Measurements from ENCODE around the gene CGGBP1.

CGGBP1 gene

GRCh38 chr3:88059380-88060170, 770 bp upstream of the CGGBP1 start:
- DNase-seq (ENCODE audit: low read depth): no peak
- TF ChIP-seq CTCF (IDR thresholded peaks at IDR 0.05; ENCODE audit: low read depth, low read length, missing control alignments): no peak
- H3K4me3 ChIP-seq (ENCODE audit: low read depth, low read length): peak overlapping the region; percentile 100

- TF ChIP-seq CTCF (IDR thresholded peaks at IDR 0.05; ENCODE audit: low read depth, low read length, missing control alignments): no peak
- no peak for DNase-seq (ENCODE audit: low read depth)
- H3K4me3 ChIP-seq (ENCODE audit: low read depth, low read length): peak overlapping the region; percentile 64
These were observed 562 bp downstream of the CGGBP1 start for GRCh38 chr3:88058306-88058580.

- H3K4me3 ChIP-seq (ENCODE audit: low read depth, low read length): peak overlapping the region; percentile 64
- no peak for TF ChIP-seq CTCF (IDR thresholded peaks at IDR 0.05; ENCODE audit: low read depth, low read length, missing control alignments)
- no peak for DNase-seq (ENCODE audit: low read depth)
These were observed 1.0 kb downstream of the CGGBP1 start for GRCh38 chr3:88057630-88058305.

GRCh38 chr3:88046766-88047165, 12.0 kb downstream of the CGGBP1 start:
- DNase-seq (ENCODE audit: low read depth): no peak
- TF ChIP-seq CTCF (IDR thresholded peaks at IDR 0.05; ENCODE audit: low read depth, low read length, missing control alignments): no peak

GRCh38 chr3:88044411-88044810, 14.4 kb downstream of the CGGBP1 start:
- H3K4me3 ChIP-seq (ENCODE audit: low read depth, low read length): no peak overlapping the region
- TF ChIP-seq CTCF (IDR thresholded peaks at IDR 0.05; ENCODE audit: low read depth, low read length, missing control alignments): no peak
- DNase-seq (ENCODE audit: low read depth): no peak

More at GRCh38 chr3:88046766-88047165, 12.0 kb downstream of the CGGBP1 start:
- no peak overlapping the region for H3K4me3 ChIP-seq (ENCODE audit: low read depth, low read length)

GRCh38 chr3:88041005-88041404, 17.8 kb downstream of the CGGBP1 start:
- TF ChIP-seq CTCF (IDR thresholded peaks at IDR 0.05; ENCODE audit: low read depth, low read length, missing control alignments): peak; percentile 17
- no peak overlapping the region for H3K4me3 ChIP-seq (ENCODE audit: low read depth, low read length)
- no peak for DNase-seq (ENCODE audit: low read depth)

All from GM12864 (cell line).